ENCODE data around the gene TRABD2A.
"Not testable (repeated sequence)": the region's sequence is repeated elsewhere in the genome, so short reads cannot be mapped to it uniquely, and the experiment has no call there.

TRABD2A gene

GRCh38 chr2:84879584-84880394, 1.1 kb downstream of the TRABD2A start:
- no peak for DNase-seq (ENCODE audit: low read depth)
- H3K4me3 ChIP-seq (ENCODE audit: low read depth, low read length): no peak overlapping the region
- TF ChIP-seq MAX (IDR thresholded peaks at IDR 0.05; ENCODE audit: low read depth, low read length): no peak
- no peak for TF ChIP-seq POLR2A (IDR thresholded peaks at IDR 0.05; ENCODE audit: extremely low read depth, insufficient read length)
- no peak for TF ChIP-seq CTCF (IDR thresholded peaks at IDR 0.05; ENCODE audit: low read depth, low read length)
- no peak for TF ChIP-seq MYC (IDR thresholded peaks at IDR 0.05; ENCODE audit: low read depth, low read length)

GRCh38 chr2:84878896-84879583, 1.8 kb downstream of the TRABD2A start:
- TF ChIP-seq MYC (IDR thresholded peaks at IDR 0.05; ENCODE audit: low read depth, low read length) (no peak), CTCF (IDR thresholded peaks at IDR 0.05; ENCODE audit: low read depth, low read length) (no peak), POLR2A (IDR thresholded peaks at IDR 0.05; ENCODE audit: extremely low read depth, insufficient read length) (no peak), MAX (IDR thresholded peaks at IDR 0.05; ENCODE audit: low read depth, low read length) (no peak)
- no peak for DNase-seq (ENCODE audit: low read depth)
- no peak overlapping the region for H3K4me3 ChIP-seq (ENCODE audit: low read depth, low read length)

- DNase-seq (ENCODE audit: low read depth): no peak
- TF ChIP-seq CTCF (IDR thresholded peaks at IDR 0.05; ENCODE audit: low read depth, low read length) (no peak), MYC (IDR thresholded peaks at IDR 0.05; ENCODE audit: low read depth, low read length) (no peak), MAX (IDR thresholded peaks at IDR 0.05; ENCODE audit: low read depth, low read length) (no peak), POLR2A (IDR thresholded peaks at IDR 0.05; ENCODE audit: extremely low read depth, insufficient read length) (no peak)
- H3K4me3 ChIP-seq (ENCODE audit: low read depth, low read length): no peak overlapping the region
These were observed 2.4 kb downstream of the TRABD2A start for GRCh38 chr2:84878459-84878858.

- no peak for DNase-seq (ENCODE audit: low read depth)
- H3K4me3 ChIP-seq (ENCODE audit: low read depth, low read length): no peak overlapping the region
- TF ChIP-seq CTCF (IDR thresholded peaks at IDR 0.05; ENCODE audit: low read depth, low read length): no peak
- no peak for TF ChIP-seq MAX (IDR thresholded peaks at IDR 0.05; ENCODE audit: low read depth, low read length)
- TF ChIP-seq POLR2A (IDR thresholded peaks at IDR 0.05; ENCODE audit: extremely low read depth, insufficient read length): no peak
- no peak for TF ChIP-seq MYC (IDR thresholded peaks at IDR 0.05; ENCODE audit: low read depth, low read length)
These were observed 4.5 kb downstream of the TRABD2A start for GRCh38 chr2:84876369-84876768.

- DNase-seq (ENCODE audit: low read depth): not testable (repeated sequence)
These were observed 5.3 kb downstream of the TRABD2A start for GRCh38 chr2:84875619-84876018.

GRCh38 chr2:84875213-84875560, 5.7 kb downstream of the TRABD2A start:
- DNase-seq (ENCODE audit: low read depth): no peak
- no peak for TF ChIP-seq MYC (IDR thresholded peaks at IDR 0.05; ENCODE audit: low read depth, low read length)
- TF ChIP-seq CTCF (IDR thresholded peaks at IDR 0.05; ENCODE audit: low read depth, low read length): no peak
- no peak for TF ChIP-seq POLR2A (IDR thresholded peaks at IDR 0.05; ENCODE audit: extremely low read depth, insufficient read length)
- no peak for TF ChIP-seq MAX (IDR thresholded peaks at IDR 0.05; ENCODE audit: low read depth, low read length)

More at GRCh38 chr2:84875619-84876018, 5.3 kb downstream of the TRABD2A start:
- not testable (repeated sequence) for H3K4me3 ChIP-seq (ENCODE audit: low read depth, low read length)

More at GRCh38 chr2:84875213-84875560, 5.7 kb downstream of the TRABD2A start:
- no peak overlapping the region for H3K4me3 ChIP-seq (ENCODE audit: low read depth, low read length)
